A204.1 (cell line): ENCODE results near the gene PHTF2.

Source experiments
- FAIRE-seq: peaks from 2 replicates; lab custom pipeline; 2012; peaks lifted over from hg19 to GRCh38; lab: Jason Lieb, UNC

Gene PHTF2

GRCh38 chr7:77877791-77878190, 79.2 kb downstream of the PHTF2 start:
- FAIRE-seq, result no peak

- no peak for FAIRE-seq
These were observed 79.9 kb downstream of the PHTF2 start for GRCh38 chr7:77878500-77878899.

GRCh38 chr7:77879272-77879671, 80.7 kb downstream of the PHTF2 start:
- no peak for FAIRE-seq

- FAIRE-seq, result no peak
These were observed 83.3 kb downstream of the PHTF2 start for GRCh38 chr7:77881871-77882270.

GRCh38 chr7:77885155-77885554, 86.6 kb downstream of the PHTF2 start:
- no peak for FAIRE-seq

GRCh38 chr7:77887567-77887966, 89.0 kb downstream of the PHTF2 start:
- no peak for FAIRE-seq

GRCh38 chr7:77888998-77889397, 90.4 kb downstream of the PHTF2 start:
- no peak for FAIRE-seq

GRCh38 chr7:77893813-77894212, 95.2 kb downstream of the PHTF2 start:
- FAIRE-seq, result no peak

DNA sequence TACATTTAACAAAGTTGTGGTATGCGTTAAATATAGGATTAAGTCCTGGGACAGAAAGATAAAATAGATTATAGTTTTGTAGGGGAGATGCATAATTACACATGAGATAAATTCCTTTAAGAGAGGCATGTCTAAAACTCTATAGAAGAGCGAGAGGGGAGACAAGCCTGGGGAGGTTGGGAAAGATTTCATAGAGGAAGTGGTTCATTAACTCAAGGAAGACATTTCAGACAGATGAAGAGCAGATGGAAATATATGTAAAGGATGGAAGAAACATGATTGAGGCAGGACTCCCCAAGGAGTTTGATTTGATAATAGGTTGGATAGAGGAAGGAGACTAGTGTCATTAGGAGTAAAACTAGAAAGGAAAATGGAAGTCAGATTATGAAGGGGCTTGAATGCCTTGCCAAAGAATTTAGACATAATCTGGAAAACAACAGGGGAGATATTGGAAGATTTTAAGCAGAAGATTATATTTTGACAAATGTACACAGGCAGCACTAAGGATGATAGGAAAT, 96.1 kb downstream of the PHTF2 start:
- FAIRE-seq, result no peak

DNA sequence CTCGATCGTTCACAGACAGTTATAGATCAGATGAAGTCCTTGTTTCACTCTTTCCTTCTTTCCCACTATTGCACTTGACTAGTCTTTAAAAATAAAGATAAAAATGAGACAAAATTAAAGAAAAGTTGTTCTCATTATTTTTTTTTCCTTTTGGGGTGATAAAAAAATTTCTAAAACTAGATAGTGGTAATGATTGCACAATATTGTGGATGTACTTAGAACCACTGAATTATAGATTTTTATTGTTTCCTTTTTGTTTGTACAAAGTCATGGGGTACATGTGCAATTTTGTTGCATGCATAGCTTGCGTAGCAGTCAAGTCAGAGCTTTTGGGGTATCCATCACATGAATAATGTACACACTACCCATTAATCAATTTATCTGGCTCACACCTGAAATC, 97.3 kb downstream of the PHTF2 start:
- peak; percentile 11 for FAIRE-seq

DNA sequence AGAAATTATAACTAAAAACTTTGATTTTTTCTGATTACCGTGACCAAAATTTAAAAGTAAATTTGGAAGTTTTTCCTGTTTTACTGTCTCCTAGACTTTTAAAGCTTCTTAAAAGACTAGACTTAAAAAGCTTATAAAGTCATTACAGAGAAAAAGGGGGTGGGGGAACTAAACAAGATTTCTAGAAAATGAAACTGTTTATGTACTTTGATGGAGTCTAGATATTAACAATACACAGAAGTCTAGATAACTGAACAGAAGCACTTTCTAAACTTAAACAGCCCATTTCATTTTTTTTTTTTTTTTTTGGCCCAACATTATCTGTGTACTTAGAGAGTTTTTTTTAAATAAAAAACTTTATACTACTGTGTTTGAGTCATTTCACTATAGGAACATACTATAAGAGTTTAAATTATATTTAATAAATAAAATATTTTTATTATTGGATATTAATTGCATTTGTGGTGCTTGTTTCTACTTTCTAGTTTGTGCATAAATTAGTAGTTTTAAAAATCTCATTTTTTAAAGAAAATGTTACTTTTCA, 98.5 kb downstream of the PHTF2 start:
- peak; percentile 48 for FAIRE-seq

DNA sequence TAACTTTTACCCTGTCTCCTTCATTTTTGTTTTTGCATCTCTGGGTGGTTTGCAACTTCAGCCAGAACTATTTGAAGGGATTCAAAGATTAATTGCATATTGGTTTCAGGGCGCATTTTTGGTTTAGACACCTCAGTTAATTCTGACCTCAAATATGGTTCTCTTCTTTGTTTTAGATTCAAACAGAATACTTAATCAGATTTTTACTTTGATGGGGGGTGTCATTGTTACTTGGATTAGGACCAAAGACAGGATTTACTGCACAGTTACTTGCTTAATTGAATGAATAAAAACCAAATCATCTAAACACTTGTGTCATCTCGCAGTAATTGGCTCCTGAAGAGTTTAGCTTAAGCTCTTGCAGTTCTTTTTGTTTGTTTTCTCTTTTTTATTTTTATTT, 100.9 kb downstream of the PHTF2 start:
- no peak for FAIRE-seq

GRCh38 chr7:77903597-77903996, 105.0 kb downstream of the PHTF2 start:
- FAIRE-seq, result no peak

DNA sequence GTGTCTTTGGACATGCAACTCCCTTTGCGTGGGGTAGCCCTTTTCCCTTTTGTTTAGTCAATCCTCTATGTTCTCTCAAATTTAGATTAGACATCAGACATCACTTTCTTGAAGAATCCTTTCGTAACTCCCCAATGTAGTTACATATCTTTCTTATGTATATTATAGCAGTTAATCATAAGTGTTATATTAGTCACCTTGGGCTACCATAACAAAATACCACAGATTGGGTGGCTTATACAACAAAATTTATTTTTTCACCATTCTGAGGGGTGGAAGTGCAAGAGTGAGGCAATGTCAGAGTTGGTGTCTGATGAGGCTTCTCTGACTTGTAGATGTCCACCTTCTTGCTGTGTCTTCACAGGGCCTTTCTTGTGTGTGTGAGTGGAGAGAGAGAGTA, 105.7 kb downstream of the PHTF2 start:
- no peak for FAIRE-seq

- no peak for FAIRE-seq
These were observed 108.7 kb downstream of the PHTF2 start for GRCh38 chr7:77907281-77907680.

- FAIRE-seq, result no peak
These were observed 110.1 kb downstream of the PHTF2 start for GRCh38 chr7:77908664-77909063.

GRCh38 chr7:77910124-77910523, 111.6 kb downstream of the PHTF2 start:
- no peak for FAIRE-seq

DNA sequence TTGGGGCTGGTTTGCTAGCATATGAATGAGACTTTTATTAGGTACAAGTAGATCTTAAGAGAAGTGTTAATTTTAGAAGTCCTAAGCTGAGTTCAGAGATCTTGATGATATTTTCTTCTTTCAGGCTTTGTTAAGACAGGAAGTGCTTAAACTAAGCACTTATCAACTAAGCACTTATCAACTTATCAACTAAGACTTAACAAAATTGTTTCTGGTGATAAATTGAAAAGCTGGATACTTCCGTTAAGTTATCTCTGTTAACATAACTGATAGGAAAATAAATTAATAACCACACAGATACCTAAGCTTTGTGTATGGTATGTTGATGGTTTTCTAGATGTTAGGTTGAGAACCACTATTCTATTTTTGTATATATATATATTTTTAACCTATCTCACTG, 113.7 kb downstream of the PHTF2 start:
- FAIRE-seq, result no peak

DNA sequence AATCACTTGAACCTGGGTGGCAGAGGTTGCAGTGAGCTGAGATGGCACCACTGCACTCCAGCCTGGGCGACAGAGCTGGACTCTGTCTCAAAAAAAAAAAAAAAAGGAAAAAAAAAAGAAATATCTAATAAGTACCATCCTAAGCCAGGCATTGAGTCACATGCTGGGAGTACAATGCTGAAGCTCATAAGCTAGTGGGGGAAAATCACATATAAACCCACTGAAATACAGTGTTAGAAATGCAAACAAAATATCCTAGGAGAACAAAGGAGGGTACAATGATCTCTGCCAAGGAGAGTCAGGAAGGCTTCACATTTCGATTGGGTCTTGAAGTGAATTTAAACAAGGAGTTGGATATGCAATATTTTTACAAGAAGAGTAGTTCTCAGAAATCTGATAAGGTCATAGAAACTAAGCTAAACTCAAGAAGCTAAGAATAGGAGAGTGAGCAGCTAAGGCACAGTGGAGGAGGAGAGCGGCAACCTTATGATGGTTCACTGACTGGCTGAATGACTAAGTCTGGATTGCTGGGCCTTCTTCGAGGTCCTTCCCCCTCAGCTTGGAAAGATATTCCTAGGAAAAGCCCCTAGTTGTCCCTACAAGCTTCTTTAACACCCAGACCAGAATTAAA, 115.5 kb downstream of the PHTF2 start:
- no peak for FAIRE-seq

DNA sequence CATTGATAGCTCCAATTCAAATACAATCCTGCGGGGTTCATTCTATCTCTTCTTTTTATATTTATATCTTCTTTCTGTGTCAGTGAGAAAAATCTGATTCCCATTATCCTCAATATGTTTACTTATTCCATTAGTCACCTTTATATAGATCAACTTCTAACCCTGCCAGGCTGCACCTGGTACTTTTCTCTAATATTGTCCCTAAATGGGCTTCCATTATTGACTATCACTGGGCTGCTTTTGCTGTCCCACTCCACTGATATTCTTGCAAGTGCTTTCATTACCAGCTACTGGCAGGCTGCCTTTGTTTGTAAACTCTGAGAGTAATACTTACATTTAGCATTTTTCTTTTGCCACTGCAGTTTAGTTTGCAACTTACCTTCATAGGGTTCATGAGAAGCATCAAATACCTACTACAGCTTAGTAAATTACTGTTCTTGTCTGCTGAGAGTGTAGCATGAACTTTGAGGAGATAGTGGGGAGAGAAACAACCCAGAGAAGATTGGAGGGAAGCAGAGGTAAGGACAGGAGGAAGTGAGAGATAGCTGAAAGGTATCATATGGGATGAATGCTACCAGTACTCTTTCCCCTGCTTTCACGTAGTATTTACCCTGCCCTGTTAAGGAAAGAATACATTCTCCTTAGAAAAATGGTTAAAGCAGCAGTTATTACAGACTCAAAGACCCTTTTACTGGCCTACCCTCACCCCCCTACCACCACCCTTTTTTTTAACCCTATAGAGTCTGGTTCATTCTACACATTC, 119.1 kb downstream of the PHTF2 start:
- FAIRE-seq, result no peak

DNA sequence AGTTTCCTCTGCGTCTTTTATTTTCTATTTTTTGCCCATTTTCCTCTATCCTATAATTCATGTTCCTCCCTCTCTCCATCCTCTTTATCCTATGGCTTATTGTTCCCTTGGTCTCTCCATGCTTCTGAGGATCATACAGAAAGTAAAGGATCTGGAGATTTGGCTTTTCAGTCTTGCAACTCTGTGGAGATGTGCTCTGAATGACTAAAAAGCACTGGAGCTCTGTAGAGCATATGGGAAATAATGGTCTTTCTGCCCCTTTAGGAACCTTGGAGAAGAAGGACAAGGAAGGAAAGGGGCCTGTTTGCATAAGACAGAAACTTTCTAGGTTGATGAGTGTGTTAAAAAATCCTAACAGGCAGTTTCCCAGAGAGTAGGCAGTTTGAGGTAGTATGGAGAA, 120.1 kb downstream of the PHTF2 start:
- no peak for FAIRE-seq

GRCh38 chr7:77923419-77923818, 124.8 kb downstream of the PHTF2 start:
- FAIRE-seq, result no peak

- no peak for FAIRE-seq
These were observed 131.9 kb downstream of the PHTF2 start for GRCh38 chr7:77930496-77930895.

DNA sequence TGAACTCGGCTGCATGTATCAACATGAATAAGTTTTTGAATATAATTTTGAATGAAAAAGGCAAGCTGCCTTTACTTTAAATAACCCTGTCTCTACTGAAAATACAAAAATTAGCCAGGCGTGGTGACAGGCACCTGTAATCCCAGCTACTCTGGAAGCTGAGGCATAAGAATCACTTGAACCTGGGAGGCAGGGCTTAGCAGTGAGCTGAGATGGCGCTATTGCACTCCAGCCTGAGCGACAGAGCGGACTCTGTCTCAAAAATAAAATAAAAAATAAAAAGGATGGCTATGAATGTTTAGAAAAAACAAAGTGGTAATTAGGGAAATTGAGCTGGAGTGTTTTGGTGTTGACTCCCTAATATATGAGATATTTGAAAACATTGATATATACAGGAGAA, 133.3 kb downstream of the PHTF2 start:
- FAIRE-seq, result no peak
